Endothelial cell of umbilical vein (primary cell): ENCODE measurements around the gene PTPRT.

Experiments
- EZH2 ChIP-seq: IDR thresholded peaks from 2 replicates; pipeline ENCODE4 v1.6.1; 2012; ENCODE audit warnings: borderline replicate concordance, low read depth, mild to moderate bottlenecking, moderate library complexity, low read length, inconsistent platforms; ENCODE audit not compliant: severe bottlenecking
- GATA2 ChIP-seq: IDR thresholded peaks from 2 replicates; pipeline ENCODE4 v1.7.0; 2011; ENCODE audit warnings: low read depth, mild to moderate bottlenecking, moderate library complexity, mixed read lengths, low read length; ENCODE audit not compliant: insufficient read length, insufficient read depth
- JUN ChIP-seq: IDR thresholded peaks from 2 replicates; pipeline ENCODE4 v1.6.1; 2011; ENCODE audit warnings: borderline replicate concordance, low read depth; ENCODE audit not compliant: insufficient read length, insufficient read depth
- MYC ChIP-seq: IDR thresholded peaks from one replicate; pipeline ENCODE4 v1.6.1; 2011; ENCODE audit warnings: mild to moderate bottlenecking, low read depth, low read length
- POLR2A ChIP-seq: IDR thresholded peaks from 2 replicates; pipeline ENCODE4 v1.6.1; 2012; ENCODE audit warnings: low read depth, mild to moderate bottlenecking, control low read depth, low read length
- POLR2AphosphoS5 ChIP-seq: IDR thresholded peaks from 2 replicates; pipeline ENCODE4 v1.6.1; 2012; ENCODE audit warnings: low read depth, mild to moderate bottlenecking, control low read depth, low read length, moderate library complexity; ENCODE audit not compliant: insufficient read depth
- TF ChIP-seq, protein P1 (sequence below), 2 donors: IDR thresholded peaks; 1 replicate in 1 of 2; 2 replicates in 1 of 2; pipeline ENCODE4 v1.5.1; 2011; ENCODE audit warnings: low read length in 2 of 2, mild to moderate bottlenecking in 2 of 2, moderate library complexity in 2 of 2, control low read depth in 1 of 2, inconsistent platforms in 1 of 2, low read depth in 1 of 2; ENCODE audit not compliant: insufficient read depth in 1 of 2; ENCODE audit errors: extremely low read depth in 1 of 2
- TF ChIP-seq, protein P2 (sequence below): IDR thresholded peaks from 2 replicates; pipeline ENCODE4 v1.6.1; 2011; ENCODE audit not compliant: insufficient read depth, insufficient read length

- TF ChIP-seq, protein P1, sequence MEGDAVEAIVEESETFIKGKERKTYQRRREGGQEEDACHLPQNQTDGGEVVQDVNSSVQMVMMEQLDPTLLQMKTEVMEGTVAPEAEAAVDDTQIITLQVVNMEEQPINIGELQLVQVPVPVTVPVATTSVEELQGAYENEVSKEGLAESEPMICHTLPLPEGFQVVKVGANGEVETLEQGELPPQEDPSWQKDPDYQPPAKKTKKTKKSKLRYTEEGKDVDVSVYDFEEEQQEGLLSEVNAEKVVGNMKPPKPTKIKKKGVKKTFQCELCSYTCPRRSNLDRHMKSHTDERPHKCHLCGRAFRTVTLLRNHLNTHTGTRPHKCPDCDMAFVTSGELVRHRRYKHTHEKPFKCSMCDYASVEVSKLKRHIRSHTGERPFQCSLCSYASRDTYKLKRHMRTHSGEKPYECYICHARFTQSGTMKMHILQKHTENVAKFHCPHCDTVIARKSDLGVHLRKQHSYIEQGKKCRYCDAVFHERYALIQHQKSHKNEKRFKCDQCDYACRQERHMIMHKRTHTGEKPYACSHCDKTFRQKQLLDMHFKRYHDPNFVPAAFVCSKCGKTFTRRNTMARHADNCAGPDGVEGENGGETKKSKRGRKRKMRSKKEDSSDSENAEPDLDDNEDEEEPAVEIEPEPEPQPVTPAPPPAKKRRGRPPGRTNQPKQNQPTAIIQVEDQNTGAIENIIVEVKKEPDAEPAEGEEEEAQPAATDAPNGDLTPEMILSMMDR (IDR thresholded peaks at IDR 0.05; ENCODE audit: extremely low read depth in 1 of 2, insufficient read depth in 1 of 2, low read depth in 1 of 2, low read length in 2 of 2), result no peak
- no peak for TF ChIP-seq POLR2A
- TF ChIP-seq, protein P2, sequence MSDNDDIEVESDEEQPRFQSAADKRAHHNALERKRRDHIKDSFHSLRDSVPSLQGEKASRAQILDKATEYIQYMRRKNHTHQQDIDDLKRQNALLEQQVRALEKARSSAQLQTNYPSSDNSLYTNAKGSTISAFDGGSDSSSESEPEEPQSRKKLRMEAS, result no peak
- no peak for TF ChIP-seq POLR2AphosphoS5
- TF ChIP-seq EZH2, result no peak
- TF ChIP-seq GATA2, result no peak
- TF ChIP-seq MYC, result no peak
- TF ChIP-seq JUN, result no peak
These were observed 487.8 kb downstream of the PTPRT start for GRCh38 chr20:42701948-42702347.
